Measurements from ENCODE around the gene ATP8A1.

- TF ChIP-seq POLR2A (IDR thresholded peaks at IDR 0.05): no peak
- no peak for TF ChIP-seq CTCF (IDR thresholded peaks at IDR 0.05 in 8 of 11, conservative IDR thresholded peaks at IDR 0.05 in 3 of 11)
These were observed 144.7 kb downstream of the ATP8A1 start for GRCh38 chr4:42512226-42512625.
